ENCODE measurements around the gene CDKN3.
A peak's percentile ranks its signal among the peaks of the same experiment; 100 is the strongest.

CDKN3 gene

GRCh38 chr14:54396493-54397335, at the start of gene CDKN3:
Gene CDKN3 (plus strand): TSS chr14:54397007. CDS start chr14:54397069, 62 bp downstream.
- DNase-seq (ENCODE audit: low read depth in 2 of 2): peak; percentile 93 to 94

GRCh38 chr14:54347044-54347443, 49.8 kb upstream of the CDKN3 start:
- DNase-seq (ENCODE audit: low read depth in 2 of 2): no peak

GRCh38 chr14:54348001-54348611, 48.7 kb upstream of the CDKN3 start:
- DNase-seq (ENCODE audit: low read depth in 2 of 2): no peak

- no peak for DNase-seq (ENCODE audit: low read depth in 2 of 2)
Observed at GRCh38 chr14:54348923-54349620, 47.7 kb upstream of the CDKN3 start.

GRCh38 chr14:54349713-54350112, 47.1 kb upstream of the CDKN3 start:
- DNase-seq (ENCODE audit: low read depth in 2 of 2): no peak

GRCh38 chr14:54350203-54350602, 46.6 kb upstream of the CDKN3 start:
- no peak for DNase-seq (ENCODE audit: low read depth in 2 of 2)

GRCh38 chr14:54353266-54353665, 43.5 kb upstream of the CDKN3 start:
- DNase-seq (ENCODE audit: low read depth in 2 of 2): no peak

GRCh38 chr14:54353694-54354093, 43.1 kb upstream of the CDKN3 start:
- no peak for DNase-seq (ENCODE audit: low read depth in 2 of 2)

GRCh38 chr14:54354096-54354495, 42.7 kb upstream of the CDKN3 start:
- no peak for DNase-seq (ENCODE audit: low read depth in 2 of 2)

- no peak for DNase-seq (ENCODE audit: low read depth in 2 of 2)
Observed at GRCh38 chr14:54354968-54355641, 41.7 kb upstream of the CDKN3 start.

- DNase-seq (ENCODE audit: low read depth in 2 of 2): no peak
Observed at GRCh38 chr14:54355698-54356097, 41.1 kb upstream of the CDKN3 start.

GRCh38 chr14:54356172-54356571, 40.6 kb upstream of the CDKN3 start:
- DNase-seq (ENCODE audit: low read depth in 2 of 2): no peak

- no peak for DNase-seq (ENCODE audit: low read depth in 2 of 2)
Observed at GRCh38 chr14:54360667-54361066, 36.1 kb upstream of the CDKN3 start.

GRCh38 chr14:54362089-54362504, 34.7 kb upstream of the CDKN3 start:
- no peak for DNase-seq (ENCODE audit: low read depth in 2 of 2)

- DNase-seq (ENCODE audit: low read depth in 2 of 2): no peak
Observed at GRCh38 chr14:54362759-54363437, 33.9 kb upstream of the CDKN3 start.

GRCh38 chr14:54364555-54365415, 32.0 kb upstream of the CDKN3 start:
- no peak for DNase-seq (ENCODE audit: low read depth in 2 of 2)

- DNase-seq (ENCODE audit: low read depth in 2 of 2): peak in 1 of 2 donors; percentile 3
Observed at GRCh38 chr14:54366736-54367735, 29.8 kb upstream of the CDKN3 start.

- no peak for DNase-seq (ENCODE audit: low read depth in 2 of 2)
Observed at GRCh38 chr14:54368291-54368690, 28.5 kb upstream of the CDKN3 start.

- no peak for DNase-seq (ENCODE audit: low read depth in 2 of 2)
Observed at GRCh38 chr14:54369343-54369742, 27.5 kb upstream of the CDKN3 start.
